HEK293T (cell line): ENCODE results near the gene ZBTB9.

Experiments
- BHLHE40 ChIP-seq: fragments of 450-650 bp; IDR thresholded peaks from 2 replicates; pipeline ENCODE4 v1.6.1; 2016; ENCODE audit warnings: mild to moderate bottlenecking, moderate library complexity, borderline replicate concordance
- CTBP1 ChIP-seq: fragments of 450-650 bp; IDR thresholded peaks from 2 replicates; pipeline ENCODE4 v1.6.1; 2016; ENCODE audit warnings: borderline replicate concordance
- ELF4 ChIP-seq: fragments of 450-650 bp; IDR thresholded peaks from 2 replicates; pipeline ENCODE4 v1.6.1; 2017; ENCODE audit warnings: antibody characterized with exemption
- FOXA1 ChIP-seq: fragments of 450-650 bp; IDR thresholded peaks from 2 replicates; pipeline ENCODE4 v1.6.1; 2016; ENCODE audit warnings: mild to moderate bottlenecking
- HDGF ChIP-seq: fragments of 450-650 bp; IDR thresholded peaks from 2 replicates; pipeline ENCODE4 v1.6.1; 2017; ENCODE audit warnings: antibody characterized with exemption, borderline replicate concordance
- L3MBTL2 ChIP-seq: fragments of 450-650 bp; conservative IDR thresholded peaks from 2 replicates; pipeline ENCODE4 v1.6.1; 2016; ENCODE audit warnings: mild to moderate bottlenecking
- NFRKB ChIP-seq: fragments of 450-650 bp; IDR thresholded peaks from 2 replicates; pipeline ENCODE4 v1.6.1; 2016; ENCODE audit warnings: mild to moderate bottlenecking, moderate library complexity
- SP1 ChIP-seq: fragments of 450-650 bp; IDR thresholded peaks from 2 replicates; pipeline ENCODE4 v1.6.1; 2017
- SUZ12 ChIP-seq: fragments of 450-650 bp; IDR thresholded peaks from 2 replicates; pipeline ENCODE4 v1.6.1; 2016; ENCODE audit warnings: mild to moderate bottlenecking
- TARDBP ChIP-seq: fragments of 450-650 bp; IDR thresholded peaks from 2 replicates; pipeline ENCODE4 v1.6.1; 2016
- ZNF384 ChIP-seq: fragments of 450-650 bp; IDR thresholded peaks from 2 replicates; pipeline ENCODE4 v1.6.1; 2016

DNA sequence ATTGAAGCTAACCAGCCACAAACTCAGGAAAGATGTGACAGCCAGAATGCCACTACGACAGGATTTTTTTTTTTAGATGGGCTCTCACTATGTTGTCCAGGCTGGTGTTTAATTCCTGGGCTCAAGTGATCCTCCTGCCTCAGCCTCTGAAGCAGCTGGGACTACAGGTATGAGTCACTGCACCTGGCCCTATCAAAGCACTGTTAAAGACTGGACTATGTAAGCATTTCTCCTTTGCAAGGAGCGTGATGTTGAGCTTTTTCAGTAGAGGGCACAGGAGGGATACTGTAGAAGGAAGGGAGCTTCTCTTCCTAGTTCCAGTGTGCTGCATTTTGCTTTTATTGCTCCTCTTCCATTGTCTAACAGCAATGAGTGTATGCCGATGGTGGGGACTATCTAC, 35.8 kb downstream of the ZBTB9 start:
- TF ChIP-seq ZNF384, result no peak
- no peak for TF ChIP-seq CTBP1
- TF ChIP-seq HDGF, result no peak
- TF ChIP-seq ELF4, result no peak
- no peak for TF ChIP-seq SP1
- no peak for TF ChIP-seq BHLHE40
- TF ChIP-seq NFRKB, result no peak
- no peak for TF ChIP-seq FOXA1
- TF ChIP-seq TARDBP, result no peak
- no peak for TF ChIP-seq L3MBTL2
- TF ChIP-seq SUZ12, result no peak
